DOHH2 (cell line): ENCODE data around the gene CLDN15.

Source experiments
- CTCF ChIP-seq: fragments of 200-600 bp; sonication (generic); IDR thresholded peaks from one replicate; pipeline ENCODE4 v1.5.1; 2014; ENCODE audit warnings: antibody characterized with exemption, mild to moderate bottlenecking, low read depth, low read length; ENCODE audit not compliant: poor library complexity, severe bottlenecking
- EZH2phosphoT487 ChIP-seq: fragments of 200-600 bp; sonication (generic); IDR thresholded peaks from 2 replicates; pipeline ENCODE4 v1.6.1; 2017; ENCODE audit warnings: borderline replicate concordance, mild to moderate bottlenecking, antibody characterized with exemption, low read length, moderate library complexity, mixed read lengths

GRCh38 chr7:101220295-101220694 lies 17.3 kb downstream of the CLDN15 start:
- no peak for TF ChIP-seq CTCF
- TF ChIP-seq EZH2phosphoT487 = no peak
